Measurements from ENCODE around the gene INO80D.

The INO80D gene

GRCh38 chr2:206095536-206096332, 9.8 kb upstream of the INO80D start:
- no peak overlapping the region for H3K4me3 ChIP-seq
- no peak for DNase-seq (ENCODE audit: low spot score)
- H3K27ac ChIP-seq = no peak overlapping the region
- no peak for TF ChIP-seq CTCF (IDR thresholded peaks at IDR 0.05)

GRCh38 chr2:206092297-206092696, 6.3 kb upstream of the INO80D start:
- no peak for DNase-seq (ENCODE audit: low spot score)
- Histone ChIP-seq H3K27ac (no peak overlapping the region), H3K4me3 (no peak overlapping the region)
- TF ChIP-seq CTCF (IDR thresholded peaks at IDR 0.05) = no peak

DNA sequence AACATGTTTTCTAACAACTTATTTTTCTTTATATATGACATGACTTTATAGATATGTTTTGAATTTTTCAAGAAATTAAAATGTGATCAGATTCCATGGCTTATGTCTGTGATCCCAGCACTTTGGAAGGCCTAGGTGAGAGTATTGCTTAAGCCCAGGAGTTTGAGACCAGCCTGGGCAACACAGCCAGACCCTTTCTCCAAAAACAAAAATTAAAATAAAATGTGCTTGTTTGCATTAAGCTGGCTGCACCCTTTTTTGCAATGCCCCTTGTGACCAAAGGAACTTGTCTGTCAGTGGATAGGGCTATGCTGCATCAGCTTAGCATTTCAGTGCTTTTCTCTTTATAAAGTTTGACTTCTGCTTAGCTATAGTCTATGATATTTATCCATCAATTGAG, 2.3 kb upstream of the INO80D start:
- no peak for TF ChIP-seq CTCF (IDR thresholded peaks at IDR 0.05)
- Histone ChIP-seq H3K4me3 (no peak overlapping the region), H3K27ac (no peak overlapping the region)
- no peak for DNase-seq (ENCODE audit: low spot score)

DNA sequence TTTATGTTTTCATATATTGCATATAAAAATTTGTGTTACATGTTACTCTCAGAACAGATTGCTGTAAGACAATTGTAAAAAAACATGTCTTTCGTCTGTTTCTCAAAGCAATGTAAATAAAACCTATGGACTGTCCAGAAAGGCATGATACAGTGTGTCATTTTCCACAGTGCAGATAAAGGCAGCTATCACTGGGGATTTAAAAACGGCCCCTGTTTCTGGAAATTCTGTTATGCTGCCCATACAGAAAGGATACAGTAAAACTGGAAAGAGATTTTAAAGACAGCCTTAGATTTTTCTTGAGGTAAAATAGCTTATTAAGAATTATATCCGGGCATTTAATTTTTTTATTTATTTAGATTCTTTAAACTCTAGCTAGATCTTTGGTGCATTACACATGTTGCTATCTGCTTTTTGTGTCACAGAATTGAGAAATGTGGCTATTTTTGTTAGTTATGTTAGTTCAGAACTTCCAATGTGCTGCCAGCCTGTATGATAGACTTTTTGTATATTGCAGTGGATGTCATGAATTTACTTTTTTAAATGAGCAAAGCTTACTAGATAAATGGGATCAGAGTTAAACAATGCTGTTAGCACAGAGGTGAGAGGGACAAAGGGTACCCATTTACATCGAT, 859 bp upstream of the INO80D start:
- H3K27ac ChIP-seq = peak overlapping the region; percentile 93 to 98
- TF ChIP-seq CTCF (IDR thresholded peaks at IDR 0.05) = no peak
- no peak for DNase-seq (ENCODE audit: low spot score)
- H3K4me3 ChIP-seq = peak overlapping the region; percentile 74

DNA sequence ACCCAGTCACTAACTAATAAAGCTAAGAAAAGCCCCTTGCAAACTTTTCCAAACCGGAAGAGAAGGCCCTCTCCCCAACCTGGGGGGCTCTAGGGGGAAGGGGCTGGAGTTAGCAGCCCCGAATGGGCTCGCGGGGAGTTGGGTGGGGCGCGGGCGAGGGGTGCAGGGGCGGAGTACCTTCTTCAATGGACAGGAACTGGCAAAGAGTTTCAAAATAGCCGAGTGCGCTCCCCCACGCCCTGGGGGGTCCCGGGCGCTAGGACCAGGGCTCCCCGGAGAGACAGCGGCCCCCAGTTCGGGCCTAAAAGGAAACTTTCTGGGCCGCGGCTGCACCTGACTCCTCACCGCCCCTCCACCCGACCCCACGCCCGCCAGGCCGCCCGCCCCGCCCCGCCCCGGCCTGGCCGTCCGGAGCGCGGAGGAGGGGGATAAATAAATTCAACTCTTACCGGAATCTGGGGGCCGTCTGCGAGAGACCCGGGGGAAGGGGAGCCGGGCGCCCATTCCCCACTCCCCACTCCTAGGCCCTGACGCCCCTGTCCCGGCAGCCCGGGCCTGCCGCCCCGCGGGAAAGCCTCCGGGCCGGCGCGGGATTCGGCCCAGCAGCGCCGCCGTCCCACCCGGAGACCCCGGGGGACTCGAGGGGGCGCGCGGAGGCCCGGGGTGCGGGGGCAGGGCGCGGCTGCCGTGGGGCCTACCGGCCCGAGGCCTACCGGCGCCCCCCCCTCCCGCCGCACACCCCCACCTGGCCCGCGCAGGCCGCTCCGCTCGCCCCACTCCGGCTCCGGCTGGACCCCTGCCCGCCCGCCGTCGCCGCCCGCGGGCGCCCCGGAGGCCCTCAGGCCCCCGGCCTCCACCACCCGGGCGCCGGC, 868 bp downstream of the INO80D start:
- DNase-seq (ENCODE audit: low spot score) = peak; percentile 75
- no peak for TF ChIP-seq CTCF (IDR thresholded peaks at IDR 0.05)
- H3K27ac ChIP-seq = peak overlapping the region; percentile 93 to 98
- H3K4me3 ChIP-seq = peak overlapping the region; percentile 74

DNA sequence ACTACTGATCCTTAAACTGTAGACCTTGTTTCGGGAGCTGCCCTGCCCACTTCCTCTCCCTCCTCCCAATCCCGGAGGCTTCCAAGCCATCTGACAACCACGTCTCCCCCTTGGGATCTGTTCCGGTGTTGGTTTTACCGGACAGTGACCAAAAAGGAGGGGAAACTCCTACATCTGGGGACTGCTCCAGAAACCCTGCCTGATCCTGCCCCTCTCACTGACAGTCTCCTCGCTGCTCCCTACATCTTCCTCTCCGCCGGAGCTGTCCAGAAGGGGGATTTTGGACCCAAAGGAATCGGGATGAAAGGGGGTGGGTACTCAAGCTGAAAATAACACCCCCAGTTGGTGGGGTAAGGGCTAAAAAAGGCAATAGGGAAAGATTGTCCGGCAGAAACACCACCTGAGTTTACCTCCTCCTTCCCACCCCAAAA, 1.5 kb downstream of the INO80D start:
- no peak for TF ChIP-seq CTCF (IDR thresholded peaks at IDR 0.05)
- H3K4me3 ChIP-seq = peak overlapping the region; percentile 74
- DNase-seq (ENCODE audit: low spot score) = peak; percentile 86
- H3K27ac ChIP-seq = peak overlapping the region; percentile 93 to 98

All from coronary artery (tissue), 2 donors.